Endodermal cell (in vitro differentiated cells): ENCODE results near the gene IL18R1. TPM values are rescaled to one million over a fixed set of nuclear protein-coding genes. Genes with fewer than 3 reads are reported as not detected.

ENCODE experiments used
- DNase-seq: peaks from one replicate; pipeline ENCODE4 v3.0.0-alpha.2; 2017
- H3K27ac ChIP-seq: 2 replicates; pipeline ENCODE4 v1.5.1; 2013; ENCODE audit warnings: mild to moderate bottlenecking, low read depth, low read length, moderate library complexity
- H3K27me3 ChIP-seq: 2 replicates; pipeline ENCODE4 v1.6.1; 2013; ENCODE audit warnings: mild to moderate bottlenecking, low read length, moderate library complexity; ENCODE audit not compliant: insufficient read depth, control insufficient read depth, poor library complexity, severe bottlenecking
- H3K36me3 ChIP-seq: 2 replicates; pipeline ENCODE4 v1.7.0; 2013; ENCODE audit warnings: mild to moderate bottlenecking, low read length, moderate library complexity; ENCODE audit not compliant: control insufficient read depth, insufficient read depth
- H3K4me1 ChIP-seq: one replicate; pipeline ENCODE4 v1.7.0; 2013; ENCODE audit warnings: low read length; ENCODE audit not compliant: control insufficient read depth, insufficient read depth
- H3K4me3 ChIP-seq: 2 replicates; pipeline ENCODE4 v1.5.1; 2013; ENCODE audit warnings: mild to moderate bottlenecking, low read length, moderate library complexity
- H3K9ac ChIP-seq: 2 replicates; pipeline ENCODE4 v1.6.1; 2013; ENCODE audit warnings: mild to moderate bottlenecking, low read length, moderate library complexity; ENCODE audit not compliant: poor library complexity, severe bottlenecking; ENCODE audit errors: extremely low read depth
- H3K9me3 ChIP-seq: 2 replicates; pipeline ENCODE4 v1.6.1; 2013; ENCODE audit warnings: mild to moderate bottlenecking, low read length, moderate library complexity; ENCODE audit not compliant: control insufficient read depth
- H3K27ac Mint-ChIP-seq: 2 replicates; pipeline ENCODE4 v1.8.0; 2020; ENCODE audit warnings: mixed read lengths
- H3K27me3 Mint-ChIP-seq: 2 replicates; pipeline ENCODE4 v1.8.0; 2021; ENCODE audit warnings: mild to moderate bottlenecking, mixed read lengths; ENCODE audit not compliant: insufficient read depth
- H3K36me3 Mint-ChIP-seq: 2 replicates; pipeline ENCODE4 v1.8.0; 2020; ENCODE audit warnings: low read depth, mixed read lengths
- H3K4me1 Mint-ChIP-seq: 2 replicates; pipeline ENCODE4 v1.8.0; 2020; ENCODE audit warnings: mixed read lengths
- H3K4me3 Mint-ChIP-seq: 2 replicates; pipeline ENCODE4 v1.8.0; 2020; ENCODE audit warnings: mild to moderate bottlenecking, moderate library complexity, mixed read lengths
- H3K9me3 Mint-ChIP-seq: 2 replicates; pipeline ENCODE4 v1.8.0; 2020; ENCODE audit warnings: mild to moderate bottlenecking, mixed read lengths
- CTCF ChIP-seq: fragments of 200-600 bp; sonication (generic); conservative IDR thresholded peaks from 2 replicates; pipeline ENCODE4 v1.5.0; 2021; ENCODE audit warnings: antibody characterized with exemption, mild to moderate bottlenecking
- WGBS, 2 experiments: methylation state at CpG; one replicate each; pipeline versions ENCODE4 v1.1.5 to v1.1.7; 2013; ENCODE audit warnings: missing lambda C conversion rate in 2 of 2, mixed read lengths in 1 of 2; ENCODE audit not compliant: insufficient coverage in 1 of 2, insufficient read length in 1 of 2; 5-methylcytosine and 5-hydroxymethylcytosine counted together
- total RNA-seq, 2 donors: library from RNA; stranded (reverse); fragmentation: NEBNext Ultra II Directional in 1 of 2; extraction: Animal tissue kit (Norgen Biotek cat#: 25700) in 1 of 2; gene quantifications; 2 replicates in 1 of 2; 3 replicates in 1 of 2; pipeline ENCODE4 v1.2.1, GENCODE V29; 2021

The IL18R1 gene
- total RNA-seq, 2 donors from 2014 or later = 2.2 to 2.4 TPM

GRCh38 chr2:102421890-102422759 is 66.5 kb downstream of the IL18R1 start:
- DNase-seq = no peak
- Mint-ChIP-seq H3K27ac (no peak overlapping the region), H3K27me3 (peaks cover 24% of the 10 kb centered on the region), H3K9me3 (no peaks in the 10 kb centered on the region), H3K36me3 (no peaks in the 10 kb centered on the region), H3K4me1 (no peaks in the 10 kb centered on the region), H3K4me3 (no peak overlapping the region)
- Histone ChIP-seq H3K9me3 (no peaks in the 10 kb centered on the region), H3K4me1 (no peaks in the 10 kb centered on the region), H3K27me3 (peaks cover 8% of the 10 kb centered on the region), H3K27ac (no peak overlapping the region), H3K4me3 (no peak overlapping the region), H3K36me3 (no peaks in the 10 kb centered on the region), H3K9ac (no peak overlapping the region)
- WGBS, 2 experiments = 85 to 96% methylated on average over 3 to 5 of the region's 5 CpGs
- TF ChIP-seq CTCF = no peak

GRCh38 chr2:102422910-102423309 is 67.3 kb downstream of the IL18R1 start, which contains the start of gene IL18RAP:
TSS of gene IL18RAP (plus strand) at chr2:102423160. CDS start at chr2:102423278, 118 bp downstream.
- peaks cover 8% of the 10 kb centered on the region for H3K27me3 ChIP-seq
- Mint-ChIP-seq H3K36me3 (no peaks in the 10 kb centered on the region), H3K27me3 (peaks cover 24% of the 10 kb centered on the region), H3K27ac (no peak within 1 kb of the TSS), H3K4me3 (no peak within 1 kb of the TSS), H3K9me3 (no peaks in the 10 kb centered on the region), H3K4me1 (no peaks in the 10 kb centered on the region)
- TF ChIP-seq CTCF = no peak
- H3K4me3 ChIP-seq = no peak within 1 kb of the TSS
- no peak within 1 kb of the TSS for H3K27ac ChIP-seq
- no peaks in the 10 kb centered on the region for H3K4me1 ChIP-seq
- H3K9me3 ChIP-seq = no peaks in the 10 kb centered on the region
- no peak within 1 kb of the TSS for H3K9ac ChIP-seq
- DNase-seq = no peak
- H3K36me3 ChIP-seq = no peaks in the 10 kb centered on the region
- WGBS, 2 experiments = 88 to 91% methylated on average over 3 of the region's 3 CpGs

- no peak for TF ChIP-seq CTCF
- H3K9ac ChIP-seq = no peak overlapping the region
- H3K27ac Mint-ChIP-seq = no peak overlapping the region
- H3K9me3 Mint-ChIP-seq = no peaks in the 10 kb centered on the region
- DNase-seq = no peak
- H3K27me3 Mint-ChIP-seq = peaks cover 24% of the 10 kb centered on the region
- no peak overlapping the region for H3K27ac ChIP-seq
- 85 to 92% methylated on average over 2 of the region's 2 CpGs for WGBS, 2 experiments
- H3K4me1 Mint-ChIP-seq = no peaks in the 10 kb centered on the region
- no peaks in the 10 kb centered on the region for H3K36me3 Mint-ChIP-seq
- H3K4me1 ChIP-seq = no peaks in the 10 kb centered on the region
- no peak overlapping the region for H3K4me3 ChIP-seq
- peaks cover 8% of the 10 kb centered on the region for H3K27me3 ChIP-seq
- H3K36me3 ChIP-seq = no peaks in the 10 kb centered on the region
- H3K9me3 ChIP-seq = no peaks in the 10 kb centered on the region
- no peak overlapping the region for H3K4me3 Mint-ChIP-seq
Measured at GRCh38 chr2:102423368-102423767, 67.8 kb downstream of the IL18R1 start.
